Spleen (tissue), 11 donors: ENCODE data around the gene HYCC1. TPM values are rescaled to one million over a fixed set of nuclear protein-coding genes. Genes with fewer than 3 reads are reported as not detected.

Source experiments
- DNase-seq: peaks from one replicate; pipeline ENCODE4 v3.0.0-alpha.2; 2020
- H3K27ac ChIP-seq, 8 donors: fragments of 200-600 bp; sonication (generic) in 7 of 8; 1 replicate in 4 of 8; 2 replicates in 4 of 8; pipeline versions ENCODE4 v1.5.0 to v1.8.0; 2016 to 2021; ENCODE audit warnings: inconsistent platforms in 4 of 8, mild to moderate bottlenecking in 4 of 8, moderate library complexity in 1 of 8
- H3K27me3 ChIP-seq, 7 donors: fragments of 200-600 bp; sonication (generic) in 6 of 7; replicated peaks in 1 of 7; 1 replicate in 4 of 7; 2 replicates in 3 of 7; pipeline versions ENCODE4 v1.5.0 to v1.8.0; 2016 to 2021; ENCODE audit warnings: inconsistent platforms in 3 of 7, mild to moderate bottlenecking in 1 of 7
- H3K36me3 ChIP-seq, 6 donors: fragments of 200-600 bp; sonication (generic) in 5 of 6; 1 replicate in 4 of 6; 2 replicates in 2 of 6; pipeline versions ENCODE4 v1.5.0 to v1.8.0; 2016 to 2021; ENCODE audit warnings: inconsistent platforms in 2 of 6
- H3K4me1 ChIP-seq, 6 donors: fragments of 200-600 bp; sonication (generic) in 5 of 6; 1 replicate in 3 of 6; 2 replicates in 3 of 6; pipeline versions ENCODE4 v1.5.0 to v1.8.0; 2016 to 2021; ENCODE audit warnings: inconsistent platforms in 3 of 6
- H3K4me3 ChIP-seq, 8 donors: fragments of 200-600 bp; sonication (generic) in 7 of 8; 1 replicate in 4 of 8; 2 replicates in 4 of 8; pipeline versions ENCODE4 v1.5.0 to v1.8.0; 2016 to 2021; ENCODE audit warnings: inconsistent platforms in 4 of 8, mild to moderate bottlenecking in 4 of 8, moderate library complexity in 2 of 8
- H3K9me3 ChIP-seq, 8 donors: fragments of 200-600 bp; sonication (generic) in 7 of 8; 1 replicate in 4 of 8; 2 replicates in 4 of 8; pipeline versions ENCODE4 v1.5.0 to v1.8.0; 2016 to 2021; ENCODE audit warnings: inconsistent platforms in 4 of 8
- POLR2A ChIP-seq, 3 donors: fragments of 450-650 bp; IDR thresholded peaks; one replicate each; pipeline ENCODE4 v1.5.1; 2017; ENCODE audit warnings: antibody characterized with exemption in 3 of 3, mild to moderate bottlenecking in 1 of 3
- POLR2AphosphoS5 ChIP-seq, 3 donors: sonication (generic); formaldehyde crosslinking; IDR thresholded peaks; one replicate each; pipeline ENCODE4 v1.5.1; 2017; ENCODE audit warnings: antibody characterized with exemption in 3 of 3
- WGBS, 5 donors: extraction: QIAGEN DNeasy Blood & Tissue Kit in 3 of 5; methylation state at CpG; one replicate each; pipeline versions ENCODE4 v1.1.5 to v1.1.7; 2013 to 2018; 5-methylcytosine and 5-hydroxymethylcytosine counted together
- intact Hi-C: fragments of 100-400 bp; cut with DNase I; formaldehyde crosslinking; loops from one replicate; pipeline ENCODE4 v1.15.0; 2023; ENCODE audit warnings: low total_unique reads
- polyA plus RNA-seq, 3 donors: library from polyadenylated mRNA; stranded (reverse); fragments of 200-250 nt; gene quantifications; one replicate each; pipeline ENCODE4 v1.2.1, GENCODE V29; 2013
- total RNA-seq, 7 donors: library from RNA; depleted of rRNA in 3 of 7; stranded (reverse); fragments of >200 nt in 3 of 7; fragmentation: NEBNext Ultra II Directional in 4 of 7; extraction: Animal tissue kit (Norgen Biotek cat#: 25700) in 4 of 7; gene quantifications; one replicate each; pipeline versions ENCODE4 v1.1.0 to v1.2.1, GENCODE V29; 2016 to 2021
- TF ChIP-seq, protein P1 (sequence below), 11 experiments: fragments of 200-600 bp in 7 of 11; fragments of 450-650 bp in 4 of 11; sonication (generic) in 4 of 11; IDR thresholded peaks in 8 of 11; conservative IDR thresholded peaks in 3 of 11; 1 replicate in 7 of 11; 2 replicates in 4 of 11; pipeline versions ENCODE4 v1.4.0 to v1.8.0; 2016 to 2021; ENCODE audit warnings: antibody characterized with exemption in 11 of 11, inconsistent platforms in 4 of 11, mild to moderate bottlenecking in 1 of 11
- donor health status: healthy with polysubstance abuse.
- donor health status: DM: no; HTN: no; CAD: no; lungs with moderate emphysema.
- donor health status: DM: no; HTN: no; CAD: no.
- donor health status: Bipolar disorder and iron deficiency.
- donor health status: healthy.
- donor health status: DM: no; HTN: no; CAD: no.
- donor health status: DM: yes; HTN: yes; CAD: no.

Gene HYCC1
- total and polyA plus RNA-seq, 10 donors: 4.0 to 59.0 (median 42.7) TPM

DNA sequence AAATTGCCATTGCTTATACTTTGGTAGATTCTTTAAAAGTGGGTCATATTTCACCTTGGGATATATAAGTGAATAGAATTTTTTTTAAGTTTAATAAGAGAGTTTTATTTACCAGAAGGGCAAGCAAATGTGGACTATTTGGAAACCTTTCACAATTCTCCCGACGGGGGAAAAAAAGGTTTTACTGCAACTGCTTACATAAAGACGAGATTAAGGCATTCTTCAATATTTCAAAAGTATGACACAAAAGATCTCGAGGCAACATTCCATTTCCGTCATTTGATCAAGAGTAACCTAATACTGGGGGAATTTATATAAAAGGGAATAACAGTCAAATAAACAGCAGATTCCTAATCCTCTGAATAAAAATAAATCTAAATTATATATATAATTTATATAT, 28.5 kb downstream of the HYCC1 start:
- H3K4me1 ChIP-seq: peaks cover 0 to 6% (median 0%) of the 10 kb centered on the region in 6 donors
- 92 to 97% (median 96%) methylated on average over 5 of the region's 5 CpGs for WGBS, 5 donors
- no peaks in the 10 kb centered on the region for H3K9me3 ChIP-seq
- no peak overlapping the region for H3K27ac ChIP-seq
- DNase-seq: no peak
- intact Hi-C loops: no loop called here
- H3K27me3 ChIP-seq: no peaks in the 10 kb centered on the region
- no peak overlapping the region for H3K4me3 ChIP-seq
- no peak for TF ChIP-seq POLR2A (IDR thresholded peaks at IDR 0.05)
- no peak for TF ChIP-seq POLR2AphosphoS5 (IDR thresholded peaks at IDR 0.05)
- TF ChIP-seq, protein P1, sequence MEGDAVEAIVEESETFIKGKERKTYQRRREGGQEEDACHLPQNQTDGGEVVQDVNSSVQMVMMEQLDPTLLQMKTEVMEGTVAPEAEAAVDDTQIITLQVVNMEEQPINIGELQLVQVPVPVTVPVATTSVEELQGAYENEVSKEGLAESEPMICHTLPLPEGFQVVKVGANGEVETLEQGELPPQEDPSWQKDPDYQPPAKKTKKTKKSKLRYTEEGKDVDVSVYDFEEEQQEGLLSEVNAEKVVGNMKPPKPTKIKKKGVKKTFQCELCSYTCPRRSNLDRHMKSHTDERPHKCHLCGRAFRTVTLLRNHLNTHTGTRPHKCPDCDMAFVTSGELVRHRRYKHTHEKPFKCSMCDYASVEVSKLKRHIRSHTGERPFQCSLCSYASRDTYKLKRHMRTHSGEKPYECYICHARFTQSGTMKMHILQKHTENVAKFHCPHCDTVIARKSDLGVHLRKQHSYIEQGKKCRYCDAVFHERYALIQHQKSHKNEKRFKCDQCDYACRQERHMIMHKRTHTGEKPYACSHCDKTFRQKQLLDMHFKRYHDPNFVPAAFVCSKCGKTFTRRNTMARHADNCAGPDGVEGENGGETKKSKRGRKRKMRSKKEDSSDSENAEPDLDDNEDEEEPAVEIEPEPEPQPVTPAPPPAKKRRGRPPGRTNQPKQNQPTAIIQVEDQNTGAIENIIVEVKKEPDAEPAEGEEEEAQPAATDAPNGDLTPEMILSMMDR (IDR thresholded peaks at IDR 0.05 in 8 of 11, conservative IDR thresholded peaks at IDR 0.05 in 3 of 11): no peak
- H3K36me3 ChIP-seq: peaks cover 0 to 30% (median 0%) of the 10 kb centered on the region in 6 donors

DNA sequence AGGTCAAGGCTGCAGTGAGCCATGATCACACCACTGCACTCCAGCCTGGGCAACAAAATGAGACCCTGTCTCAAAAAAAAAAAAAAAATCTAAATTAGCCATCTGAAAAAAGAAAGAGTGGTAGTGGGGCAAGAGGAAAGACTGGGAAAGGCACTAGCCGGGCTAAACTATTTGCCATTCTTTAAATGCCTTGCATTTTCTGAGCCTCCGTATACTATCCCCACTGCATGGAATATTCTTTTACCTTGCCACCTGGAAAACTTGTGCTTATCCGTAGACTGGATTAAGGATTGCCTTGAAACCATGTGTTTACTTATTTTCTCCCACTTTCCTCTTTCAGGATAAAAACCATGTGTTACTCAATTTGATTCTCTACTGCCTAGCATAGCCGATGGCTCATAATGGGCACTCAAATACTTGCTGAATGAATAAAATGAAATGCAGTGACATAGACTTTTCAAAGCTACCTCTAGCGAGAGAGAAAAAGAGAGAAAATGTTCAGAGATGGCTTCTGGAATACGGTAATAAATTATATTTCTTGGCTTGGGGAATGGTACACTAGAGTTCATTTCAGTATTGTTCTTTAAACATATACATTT, 30.6 kb downstream of the HYCC1 start:
- Histone ChIP-seq H3K36me3 (peaks cover 0 to 32% (median 0%) of the 10 kb centered on the region in 6 donors), H3K27ac (no peak overlapping the region), H3K27me3 (no peaks in the 10 kb centered on the region), H3K4me3 (no peak overlapping the region), H3K9me3 (no peaks in the 10 kb centered on the region), H3K4me1 (no peaks in the 10 kb centered on the region)
- WGBS, 5 donors: 95 to 99% (median 96%) methylated on average over 6 of the region's 6 CpGs
- no peak for DNase-seq
- TF ChIP-seq, protein P1 (IDR thresholded peaks at IDR 0.05 in 8 of 11, conservative IDR thresholded peaks at IDR 0.05 in 3 of 11): no peak
- TF ChIP-seq POLR2A (IDR thresholded peaks at IDR 0.05) (no peak), POLR2AphosphoS5 (IDR thresholded peaks at IDR 0.05) (no peak)
- intact Hi-C loops: no loop called here

DNA sequence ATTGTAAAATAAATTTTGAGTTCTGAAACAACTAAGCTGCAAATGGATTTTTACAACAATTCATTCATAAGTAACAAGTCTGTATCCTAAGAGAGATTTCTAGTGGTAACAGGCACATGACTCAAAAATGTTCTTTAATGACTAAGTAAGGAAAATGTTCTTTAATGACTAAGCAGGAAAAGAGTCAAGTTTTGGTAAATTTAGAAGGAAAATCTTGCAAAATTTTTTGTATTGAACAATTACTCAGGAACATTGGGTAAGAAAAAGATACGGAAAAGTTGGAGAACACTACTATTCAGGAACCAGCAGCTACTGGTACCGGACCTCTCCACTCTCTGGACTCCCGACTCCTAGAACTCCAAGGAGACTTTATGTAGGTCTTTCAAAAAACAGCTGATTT, 33.5 kb downstream of the HYCC1 start:
- DNase-seq: no peak
- H3K27ac ChIP-seq: no peak overlapping the region
- no peak overlapping the region for H3K4me3 ChIP-seq
- H3K4me1 ChIP-seq: no peaks in the 10 kb centered on the region
- peaks cover 0 to 54% (median 7%) of the 10 kb centered on the region in 6 donors for H3K36me3 ChIP-seq
- WGBS, 5 donors: 80 to 98% (median 89%) methylated on average over 3 of the region's 3 CpGs
- TF ChIP-seq POLR2AphosphoS5 (IDR thresholded peaks at IDR 0.05) (no peak), POLR2A (IDR thresholded peaks at IDR 0.05) (no peak)
- TF ChIP-seq, protein P1 (IDR thresholded peaks at IDR 0.05 in 8 of 11, conservative IDR thresholded peaks at IDR 0.05 in 3 of 11): no peak
- H3K9me3 ChIP-seq: no peaks in the 10 kb centered on the region
- intact Hi-C loops: no loop called here
- H3K27me3 ChIP-seq: no peaks in the 10 kb centered on the region

DNA sequence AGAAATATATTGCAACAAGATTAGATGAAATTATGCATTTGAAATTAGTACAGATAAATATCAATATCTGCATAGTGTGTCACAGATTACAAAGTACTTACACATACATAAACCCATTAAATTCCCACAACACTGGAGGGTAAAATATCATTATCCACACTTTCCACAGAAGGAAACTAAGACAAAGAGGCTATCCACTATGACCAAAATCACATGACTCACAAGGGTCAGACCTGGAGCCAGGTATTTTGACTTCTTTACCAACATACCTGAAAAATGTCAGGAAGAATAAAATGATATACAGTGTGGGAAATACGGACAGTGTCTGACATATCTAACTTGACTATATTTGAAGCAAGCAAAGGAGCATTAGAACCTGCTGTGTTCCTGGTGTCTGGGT, 34.1 kb downstream of the HYCC1 start:
- H3K4me3 ChIP-seq: no peak overlapping the region
- H3K36me3 ChIP-seq: peaks cover 0 to 59% (median 10%) of the 10 kb centered on the region in 6 donors
- TF ChIP-seq, protein P1 (IDR thresholded peaks at IDR 0.05 in 8 of 11, conservative IDR thresholded peaks at IDR 0.05 in 3 of 11): no peak
- TF ChIP-seq POLR2A (IDR thresholded peaks at IDR 0.05): no peak
- TF ChIP-seq POLR2AphosphoS5 (IDR thresholded peaks at IDR 0.05): no peak
- no peak overlapping the region for H3K27ac ChIP-seq
- WGBS, 5 donors: 90 to 98% (median 98%) methylated on average over 1 of the region's 1 CpG
- no peak for DNase-seq
- intact Hi-C loops: no loop called here
- H3K27me3 ChIP-seq: no peaks in the 10 kb centered on the region
- H3K4me1 ChIP-seq: no peaks in the 10 kb centered on the region
- H3K9me3 ChIP-seq: no peaks in the 10 kb centered on the region
